ENCODE data around the gene ZPR1. TPM values are rescaled to one million over a fixed set of nuclear protein-coding genes. Genes with fewer than 3 reads are reported as not detected.

ZPR1 gene
- total RNA-seq, 2 experiments from 2014 or later = 117 to 118 TPM

DNA sequence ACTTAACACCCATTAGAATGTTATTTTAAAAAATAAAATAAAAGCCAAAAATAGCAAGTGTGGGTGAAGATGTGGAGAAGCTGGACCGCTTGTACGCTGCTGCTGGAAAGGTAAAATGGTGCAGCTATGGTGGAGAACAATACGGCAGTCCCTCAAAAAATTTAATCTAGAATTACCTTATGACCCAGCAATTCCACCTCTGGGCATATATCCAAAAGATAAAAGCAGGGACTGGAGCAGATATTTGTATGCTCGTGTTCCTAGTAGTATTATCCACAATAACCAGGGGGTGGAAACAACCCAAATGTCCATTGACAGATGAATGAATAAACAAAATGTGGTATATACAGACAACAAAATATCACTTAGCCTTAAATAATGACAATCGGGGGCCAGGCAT is 10.0 kb upstream of the ZPR1 start:
- no peaks in the 10 kb centered on the region for H3K9me3 ChIP-seq (ENCODE audit: control insufficient read depth in 1 of 2, insufficient read depth in 1 of 2, low read length in 2 of 2)
- peaks cover 0 to 2% of the 10 kb centered on the region in 2 experiments for H3K27me3 ChIP-seq (ENCODE audit: control insufficient read depth in 1 of 2, insufficient read depth in 2 of 2, low read length in 2 of 2)
- no peaks in the 10 kb centered on the region for H3K36me3 ChIP-seq (ENCODE audit: insufficient read depth, low read length)
- DNase-seq (no peak), ATAC-seq (ENCODE audit: poor library complexity) (no peak)
- no peaks in the 10 kb centered on the region for H3K4me1 ChIP-seq (ENCODE audit: insufficient read depth, low read length)
- Mint-ChIP-seq H3K27ac (no peak overlapping the region), H3K4me3 (no peak overlapping the region), H3K36me3 (ENCODE audit: low read depth) (no peaks in the 10 kb centered on the region), H3K9me3 (no peaks in the 10 kb centered on the region), H3K27me3 (peaks cover 19% of the 10 kb centered on the region), H3K4me1 (ENCODE audit: low read depth) (peaks cover 4% of the 10 kb centered on the region)
- intact Hi-C loops (cut with DNase I, micrococcal nuclease) = no loop called here
- TF ChIP-seq, protein P1, sequence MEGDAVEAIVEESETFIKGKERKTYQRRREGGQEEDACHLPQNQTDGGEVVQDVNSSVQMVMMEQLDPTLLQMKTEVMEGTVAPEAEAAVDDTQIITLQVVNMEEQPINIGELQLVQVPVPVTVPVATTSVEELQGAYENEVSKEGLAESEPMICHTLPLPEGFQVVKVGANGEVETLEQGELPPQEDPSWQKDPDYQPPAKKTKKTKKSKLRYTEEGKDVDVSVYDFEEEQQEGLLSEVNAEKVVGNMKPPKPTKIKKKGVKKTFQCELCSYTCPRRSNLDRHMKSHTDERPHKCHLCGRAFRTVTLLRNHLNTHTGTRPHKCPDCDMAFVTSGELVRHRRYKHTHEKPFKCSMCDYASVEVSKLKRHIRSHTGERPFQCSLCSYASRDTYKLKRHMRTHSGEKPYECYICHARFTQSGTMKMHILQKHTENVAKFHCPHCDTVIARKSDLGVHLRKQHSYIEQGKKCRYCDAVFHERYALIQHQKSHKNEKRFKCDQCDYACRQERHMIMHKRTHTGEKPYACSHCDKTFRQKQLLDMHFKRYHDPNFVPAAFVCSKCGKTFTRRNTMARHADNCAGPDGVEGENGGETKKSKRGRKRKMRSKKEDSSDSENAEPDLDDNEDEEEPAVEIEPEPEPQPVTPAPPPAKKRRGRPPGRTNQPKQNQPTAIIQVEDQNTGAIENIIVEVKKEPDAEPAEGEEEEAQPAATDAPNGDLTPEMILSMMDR (IDR thresholded peaks at IDR 0.05) = no peak
- no peak overlapping the region for H3K27ac ChIP-seq (ENCODE audit: low read depth in 1 of 2, low read length in 2 of 2)
- H3K4me3 ChIP-seq (ENCODE audit: low read length) = no peak overlapping the region
- ChIA-PET CTCF (no interaction called here), POLR2A (no interaction called here)

DNA sequence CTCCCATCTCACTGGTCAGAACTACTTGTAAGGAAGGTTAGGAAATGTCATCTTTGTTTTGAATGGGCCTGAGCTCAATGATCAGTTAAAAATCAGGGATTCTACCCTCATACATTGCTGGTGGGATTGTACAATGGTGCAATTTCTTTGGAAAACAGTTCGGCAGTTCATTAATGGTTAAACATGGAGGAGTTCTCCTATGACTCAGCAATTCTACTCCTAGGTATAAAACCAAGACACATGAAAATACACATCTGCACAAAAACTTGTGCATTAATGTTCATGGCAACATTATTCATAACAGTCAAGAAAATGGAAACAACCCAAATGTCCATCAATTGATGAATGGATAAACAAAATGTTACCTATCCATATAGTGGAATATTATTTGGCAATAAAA is 8.7 kb upstream of the ZPR1 start:
- Histone ChIP-seq H3K9me3 (ENCODE audit: control insufficient read depth in 1 of 2, insufficient read depth in 1 of 2, low read length in 2 of 2) (no peaks in the 10 kb centered on the region), H3K36me3 (ENCODE audit: insufficient read depth, low read length) (no peaks in the 10 kb centered on the region), H3K4me1 (ENCODE audit: insufficient read depth, low read length) (peaks cover 3% of the 10 kb centered on the region), H3K27ac (ENCODE audit: low read depth in 1 of 2, low read length in 2 of 2) (no peak overlapping the region), H3K27me3 (ENCODE audit: control insufficient read depth in 1 of 2, insufficient read depth in 2 of 2, low read length in 2 of 2) (peaks cover 0 to 2% of the 10 kb centered on the region in 2 experiments), H3K4me3 (ENCODE audit: low read length) (no peak overlapping the region)
- DNase-seq (no peak), ATAC-seq (ENCODE audit: poor library complexity) (no peak)
- H3K27ac Mint-ChIP-seq = no peak overlapping the region
- TF ChIP-seq, protein P1 (IDR thresholded peaks at IDR 0.05) = no peak
- peaks cover 5% of the 10 kb centered on the region for H3K4me1 Mint-ChIP-seq (ENCODE audit: low read depth)
- H3K36me3 Mint-ChIP-seq (ENCODE audit: low read depth) = no peaks in the 10 kb centered on the region
- H3K9me3 Mint-ChIP-seq = no peaks in the 10 kb centered on the region
- peaks cover 16% of the 10 kb centered on the region for H3K27me3 Mint-ChIP-seq
- H3K4me3 Mint-ChIP-seq = no peak overlapping the region
- CTCF ChIA-PET = no interaction called here
- intact Hi-C loops (cut with DNase I, micrococcal nuclease) = no loop called here
- POLR2A ChIA-PET = no interaction called here

DNA sequence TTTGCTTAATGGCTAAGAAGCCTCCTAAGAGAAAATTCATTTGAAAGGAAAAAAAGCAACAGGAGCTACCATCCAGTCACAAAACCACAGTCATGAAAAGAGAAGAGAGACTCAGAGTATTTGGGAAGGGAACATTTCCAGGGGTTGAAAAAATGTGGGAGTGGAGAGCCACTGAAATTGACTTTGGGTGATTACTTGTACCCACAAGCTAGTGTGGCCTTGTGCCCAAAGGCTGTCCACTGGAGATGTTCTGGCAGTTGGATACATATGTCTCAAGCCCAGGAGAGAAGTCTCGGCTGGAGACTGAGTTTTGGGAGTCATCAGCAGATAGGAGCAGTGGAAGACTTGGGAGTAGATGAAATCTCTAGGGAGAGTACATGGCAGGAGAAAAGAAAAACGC is 7.0 kb upstream of the ZPR1 start:
- Mint-ChIP-seq H3K9me3 (no peaks in the 10 kb centered on the region), H3K4me3 (no peak overlapping the region), H3K4me1 (ENCODE audit: low read depth) (peaks cover 12% of the 10 kb centered on the region), H3K36me3 (ENCODE audit: low read depth) (no peaks in the 10 kb centered on the region), H3K27ac (no peak overlapping the region), H3K27me3 (peaks cover 12% of the 10 kb centered on the region)
- ATAC-seq (ENCODE audit: poor library complexity) (no peak), DNase-seq (no peak)
- intact Hi-C loops (cut with DNase I, micrococcal nuclease) = loop anchor here in 1 of 2 experiments (5.0 kb wide), 1 partner anchor 57 kb away; no protein-coding TSS in a partner anchor
- H3K36me3 ChIP-seq (ENCODE audit: insufficient read depth, low read length) = no peaks in the 10 kb centered on the region
- H3K4me1 ChIP-seq (ENCODE audit: insufficient read depth, low read length) = peaks cover 10% of the 10 kb centered on the region
- TF ChIP-seq, protein P1 (IDR thresholded peaks at IDR 0.05) = no peak
- POLR2A ChIA-PET = no interaction called here
- H3K27me3 ChIP-seq (ENCODE audit: control insufficient read depth in 1 of 2, insufficient read depth in 2 of 2, low read length in 2 of 2) = no peaks in the 10 kb centered on the region
- H3K9me3 ChIP-seq (ENCODE audit: control insufficient read depth in 1 of 2, insufficient read depth in 1 of 2, low read length in 2 of 2) = no peaks in the 10 kb centered on the region
- H3K27ac ChIP-seq (ENCODE audit: low read depth in 1 of 2, low read length in 2 of 2) = no peak overlapping the region
- H3K4me3 ChIP-seq (ENCODE audit: low read length) = no peak overlapping the region
- CTCF ChIA-PET = interaction anchor here (1.1 kb wide), 1 partner anchor 41 kb away, joined by 3 read pairs; no protein-coding TSS in a partner anchor
